Left hindlimb (tissue), 1 donor: ENCODE measurements around the gene TTC3.

Source experiments
- DNase-seq: peaks from one replicate; pipeline ENCODE4 v3.0.0-alpha.2; 2018

TTC3 gene

GRCh38 chr21:37157938-37158337, 84.9 kb downstream of the TTC3 start:
- DNase-seq, result no peak

GRCh38 chr21:37159053-37159776, 86.2 kb downstream of the TTC3 start:
- DNase-seq, result no peak

GRCh38 chr21:37159949-37160348, 86.9 kb downstream of the TTC3 start:
- DNase-seq, result no peak

- DNase-seq, result no peak
Measured at GRCh38 chr21:37164742-37165141, 91.7 kb downstream of the TTC3 start.

- no peak for DNase-seq
Measured at GRCh38 chr21:37165586-37165985, 92.5 kb downstream of the TTC3 start.

- DNase-seq, result no peak
Measured at GRCh38 chr21:37166733-37167132, 93.7 kb downstream of the TTC3 start.

- DNase-seq, result no peak
Measured at GRCh38 chr21:37168666-37169065, 95.6 kb downstream of the TTC3 start.

- no peak for DNase-seq
Measured at GRCh38 chr21:37172646-37173045, 99.6 kb downstream of the TTC3 start.

- DNase-seq, result no peak
Measured at GRCh38 chr21:37176716-37177115, 103.7 kb downstream of the TTC3 start.

GRCh38 chr21:37181059-37181458, 108.0 kb downstream of the TTC3 start:
- no peak for DNase-seq

- DNase-seq, result no peak
Measured at GRCh38 chr21:37182222-37182621, 109.2 kb downstream of the TTC3 start.

- DNase-seq, result no peak
Measured at GRCh38 chr21:37183749-37184148, 110.7 kb downstream of the TTC3 start.

GRCh38 chr21:37184784-37185593, 111.9 kb downstream of the TTC3 start:
- DNase-seq, result no peak

GRCh38 chr21:37186983-37187382, 113.9 kb downstream of the TTC3 start:
- no peak for DNase-seq

- DNase-seq, result no peak
Measured at GRCh38 chr21:37188825-37189224, 115.8 kb downstream of the TTC3 start.

- DNase-seq, result no peak
Measured at GRCh38 chr21:37192019-37192418, 119.0 kb downstream of the TTC3 start.

GRCh38 chr21:37193006-37193405, 120.0 kb downstream of the TTC3 start:
- no peak for DNase-seq

- DNase-seq, result no peak
Measured at GRCh38 chr21:37193676-37194075, 120.6 kb downstream of the TTC3 start.

GRCh38 chr21:37195059-37195458, 122.0 kb downstream of the TTC3 start:
- DNase-seq, result no peak

GRCh38 chr21:37195610-37196009, 122.6 kb downstream of the TTC3 start:
- DNase-seq, result no peak

- DNase-seq, result no peak
Measured at GRCh38 chr21:37196847-37197246, 123.8 kb downstream of the TTC3 start.

GRCh38 chr21:37197746-37198145, 124.7 kb downstream of the TTC3 start:
- no peak for DNase-seq

- DNase-seq, result no peak
Measured at GRCh38 chr21:37199057-37199924, 126.2 kb downstream of the TTC3 start.
